Measurements from ENCODE around the gene FLNC. TPM values are rescaled to one million over a fixed set of nuclear protein-coding genes. Genes with fewer than 3 reads are reported as not detected.

FLNC gene
- total RNA-seq, 1 donor from 2014 or later: 54.0 TPM

DNA sequence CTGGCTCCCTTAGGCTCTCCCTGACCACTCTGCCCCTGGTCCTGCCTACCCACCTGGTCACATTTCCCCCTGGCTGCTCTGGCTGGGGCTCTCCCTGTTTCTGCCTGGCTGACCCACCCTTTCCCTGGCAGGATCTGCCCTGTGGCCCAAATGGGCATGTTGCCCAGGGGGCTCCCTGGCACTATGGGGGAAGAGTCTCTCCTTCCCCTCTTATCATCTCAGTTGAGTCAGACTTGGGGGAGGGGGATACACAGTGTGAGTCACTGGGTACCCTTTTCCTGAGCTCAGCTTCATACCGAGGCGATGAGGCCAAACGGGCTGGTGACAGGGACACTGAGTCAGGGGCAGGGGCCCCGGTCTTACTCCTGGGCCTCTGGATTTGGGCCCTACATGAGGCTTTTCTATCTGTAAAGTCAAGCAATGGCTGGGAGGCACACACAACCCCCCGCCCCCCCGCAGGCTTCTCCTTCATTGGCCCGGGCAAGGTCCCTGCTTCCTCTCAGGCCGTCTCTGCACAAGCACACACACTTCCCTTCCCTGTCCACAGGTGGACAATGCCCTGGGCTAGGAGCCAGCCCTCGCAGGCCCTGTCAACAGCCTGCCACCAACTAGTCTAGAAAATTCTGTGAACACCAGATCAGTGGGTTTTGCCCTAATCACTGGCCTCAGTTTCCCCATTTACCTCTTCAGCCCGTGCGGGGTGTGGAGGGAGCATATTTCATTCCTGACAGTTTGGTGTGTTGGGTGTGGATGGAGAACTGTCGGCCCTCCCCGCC, 627 bp upstream of the FLNC start:
- no peak for TF ChIP-seq CTCF (conservative IDR thresholded peaks at IDR 0.05)
- H3K4me3 Mint-ChIP-seq: peak overlapping the region; percentile 77
- H3K27me3 Mint-ChIP-seq: peaks cover 9% of the 10 kb centered on the region
- H3K36me3 Mint-ChIP-seq: no peaks in the 10 kb centered on the region
- no peak overlapping the region for H3K27ac Mint-ChIP-seq
- no peaks in the 10 kb centered on the region for H3K9me3 Mint-ChIP-seq
- H3K4me1 Mint-ChIP-seq (ENCODE audit: unreplicated experiment): peaks cover 20% of the 10 kb centered on the region
- no peak for DNase-seq (ENCODE audit: extremely low spot score, unreplicated experiment)

DNA sequence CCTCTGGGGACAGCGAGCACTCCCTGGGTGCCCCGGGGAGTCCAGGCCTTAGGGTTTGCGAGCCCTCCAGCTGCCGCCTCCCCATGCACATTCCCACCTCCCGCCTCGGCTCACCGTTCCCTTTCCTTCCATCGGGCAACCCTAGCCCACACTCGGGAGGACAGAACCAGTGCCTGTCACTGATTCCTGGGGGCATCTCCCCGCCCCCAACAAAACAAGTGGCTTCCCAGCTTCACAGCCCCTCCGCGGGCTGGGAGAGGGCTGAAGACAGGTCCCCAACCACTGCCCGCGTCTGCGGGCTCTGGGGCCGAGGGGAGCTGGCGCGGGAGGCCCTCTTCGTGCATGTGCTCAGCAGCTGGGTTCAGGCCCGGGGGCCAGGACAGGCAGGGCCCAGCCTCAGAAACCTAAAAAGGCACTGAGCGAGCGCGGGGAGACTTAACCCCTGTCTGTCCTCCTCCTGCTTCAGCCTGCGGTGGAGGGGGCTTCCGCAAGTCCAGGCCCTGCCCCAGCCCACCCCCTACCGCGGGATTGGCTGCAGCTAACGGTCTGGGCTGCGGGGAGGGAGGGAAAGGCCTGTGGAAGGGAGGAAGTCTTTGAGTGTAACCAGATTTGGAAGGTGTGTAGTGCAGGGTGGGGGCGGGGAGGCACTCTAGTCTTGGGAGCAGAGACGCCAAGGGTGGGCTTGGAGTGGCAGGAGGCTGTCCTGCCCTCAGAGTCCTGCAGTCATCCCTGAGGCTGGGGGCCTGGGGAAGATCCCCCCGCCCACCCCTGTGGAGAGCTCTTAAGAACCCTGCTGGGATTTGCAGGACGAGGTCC, 1.2 kb downstream of the FLNC start:
- no peak overlapping the region for H3K27ac Mint-ChIP-seq

DNA sequence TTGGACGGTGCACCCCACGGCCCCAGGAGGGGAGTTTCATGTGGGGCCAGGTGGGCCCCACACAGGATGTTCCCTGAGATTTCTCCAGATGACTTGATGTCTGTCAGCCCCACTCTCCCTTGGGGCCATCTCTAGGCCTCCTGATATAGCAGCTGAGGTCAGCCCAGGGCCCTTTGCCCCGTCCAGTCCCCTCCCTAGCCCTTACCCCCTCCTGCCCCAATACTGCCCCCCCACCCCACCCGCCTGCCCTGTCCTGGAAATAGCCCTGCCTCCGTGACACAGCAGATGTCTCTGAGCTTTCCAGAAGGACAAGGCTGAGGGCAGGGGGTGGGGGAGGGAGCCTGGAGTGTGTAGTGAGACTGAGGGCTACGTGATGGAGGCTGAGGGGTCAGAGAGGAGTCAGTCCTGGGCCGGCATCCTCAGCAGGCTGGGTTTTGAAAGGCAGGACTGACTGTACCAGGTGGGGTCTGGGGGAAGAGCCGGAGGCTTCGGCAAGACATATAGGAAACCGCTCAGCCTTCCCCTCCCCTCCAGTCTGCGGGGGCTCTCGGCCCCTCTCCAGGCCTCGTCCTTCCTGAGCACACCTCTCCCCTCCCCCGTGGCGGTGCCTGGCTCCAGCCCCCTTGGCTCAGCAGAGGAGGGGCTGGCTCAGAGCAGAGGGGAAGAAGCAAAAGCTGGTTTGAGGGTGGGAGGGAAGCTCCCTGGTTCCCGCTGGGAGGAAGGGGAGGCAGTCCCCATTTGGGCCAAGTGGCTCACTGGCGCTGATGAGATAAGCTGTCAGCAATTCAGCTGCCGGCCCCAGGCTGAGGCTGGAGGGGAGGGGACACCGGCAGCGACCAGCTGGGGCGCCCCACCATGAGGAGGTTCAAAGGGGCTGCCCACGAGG, 2.0 kb downstream of the FLNC start:
- DNase-seq (ENCODE audit: extremely low spot score, unreplicated experiment): no peak
- H3K27me3 Mint-ChIP-seq: peaks cover 11% of the 10 kb centered on the region
- H3K9me3 Mint-ChIP-seq: no peaks in the 10 kb centered on the region
- H3K4me1 Mint-ChIP-seq (ENCODE audit: unreplicated experiment): peaks cover 24% of the 10 kb centered on the region
- peak overlapping the region; percentile 88 for H3K4me3 Mint-ChIP-seq
- no peaks in the 10 kb centered on the region for H3K36me3 Mint-ChIP-seq
- H3K27ac Mint-ChIP-seq: peak overlapping the region; percentile 41
- TF ChIP-seq CTCF (conservative IDR thresholded peaks at IDR 0.05): no peak

More for the DNA sequence above, 1.2 kb downstream of the FLNC start:
- Mint-ChIP-seq H3K4me3 (peak overlapping the region; percentile 88), H3K36me3 (no peaks in the 10 kb centered on the region), H3K4me1 (ENCODE audit: unreplicated experiment) (peaks cover 24% of the 10 kb centered on the region), H3K9me3 (no peaks in the 10 kb centered on the region), H3K27me3 (peaks cover 11% of the 10 kb centered on the region)
- peak; percentile 83 for DNase-seq (ENCODE audit: extremely low spot score, unreplicated experiment)
- TF ChIP-seq CTCF (conservative IDR thresholded peaks at IDR 0.05): no peak

DNA sequence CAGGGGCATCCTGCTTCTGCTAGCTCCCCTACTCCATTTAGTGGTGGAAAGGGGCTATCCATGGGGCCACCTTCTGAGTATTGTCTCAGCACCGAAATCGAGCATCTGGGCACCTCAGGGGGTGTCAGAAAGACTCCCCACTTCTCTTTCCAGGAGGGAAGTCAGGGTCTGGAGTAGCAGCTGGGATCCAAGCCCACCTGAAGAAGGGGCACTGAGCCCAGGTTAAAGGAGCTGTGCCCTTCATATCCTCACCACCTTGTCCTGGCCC, 2.6 kb downstream of the FLNC start:
- TF ChIP-seq CTCF (conservative IDR thresholded peaks at IDR 0.05): no peak
- Mint-ChIP-seq H3K36me3 (no peaks in the 10 kb centered on the region), H3K27me3 (peaks cover 11% of the 10 kb centered on the region), H3K4me3 (peak overlapping the region; percentile 84), H3K9me3 (no peaks in the 10 kb centered on the region), H3K27ac (no peak overlapping the region), H3K4me1 (ENCODE audit: unreplicated experiment) (peaks cover 20% of the 10 kb centered on the region)
- no peak for DNase-seq (ENCODE audit: extremely low spot score, unreplicated experiment)

DNA sequence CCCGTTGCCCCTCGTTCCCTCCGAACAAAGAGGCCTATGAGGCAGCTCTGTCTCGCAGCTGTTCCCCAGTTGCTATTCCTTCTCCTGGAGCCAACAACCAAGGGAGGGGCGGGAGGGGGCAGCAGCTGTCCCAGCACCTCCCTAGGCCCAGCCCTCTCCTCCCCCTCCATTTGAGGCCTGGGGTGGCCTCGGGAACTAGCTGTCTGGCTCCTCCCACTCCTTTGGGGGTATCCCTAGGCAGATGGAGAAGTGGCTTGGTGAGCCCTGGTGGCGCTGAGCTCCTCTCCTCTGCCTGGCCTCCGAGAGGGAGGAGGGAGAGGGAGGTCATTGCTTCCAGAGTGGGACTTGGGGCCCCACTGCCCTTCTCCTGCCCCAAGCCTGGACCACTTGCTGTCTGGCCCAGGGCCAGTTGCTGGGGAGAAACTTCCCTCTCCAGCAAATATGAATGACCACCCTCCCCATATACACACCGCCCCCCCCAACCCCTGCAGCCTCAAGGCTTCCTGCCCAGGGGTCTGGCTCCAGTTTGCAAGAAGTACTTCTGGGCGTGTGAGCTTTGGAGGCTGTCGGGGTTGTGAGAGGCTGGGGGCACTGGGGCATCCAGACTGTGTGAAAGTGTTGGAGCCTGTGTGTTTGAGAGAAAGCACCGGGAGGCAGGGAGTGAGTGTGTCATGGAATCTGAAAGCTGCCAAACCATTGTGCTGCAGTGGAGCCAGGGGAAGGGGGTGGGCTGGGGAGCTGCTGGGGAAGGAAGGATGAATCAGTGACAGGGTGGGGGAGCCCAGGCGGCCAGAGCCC, 3.1 kb downstream of the FLNC start:
- H3K36me3 Mint-ChIP-seq: no peaks in the 10 kb centered on the region
- TF ChIP-seq CTCF (conservative IDR thresholded peaks at IDR 0.05): no peak
- H3K4me3 Mint-ChIP-seq: peak overlapping the region; percentile 84
- peak overlapping the region; percentile 58 for H3K27ac Mint-ChIP-seq
- H3K9me3 Mint-ChIP-seq: no peaks in the 10 kb centered on the region
- H3K27me3 Mint-ChIP-seq: peaks cover 11% of the 10 kb centered on the region
- no peak for DNase-seq (ENCODE audit: extremely low spot score, unreplicated experiment)
- H3K4me1 Mint-ChIP-seq (ENCODE audit: unreplicated experiment): peaks cover 15% of the 10 kb centered on the region
